ENCODE results near the gene TEX28.
"Not testable (repeated sequence)": the region's sequence is repeated elsewhere in the genome, so short reads cannot be mapped to it uniquely, and the experiment has no call there.

TEX28 gene

DNA sequence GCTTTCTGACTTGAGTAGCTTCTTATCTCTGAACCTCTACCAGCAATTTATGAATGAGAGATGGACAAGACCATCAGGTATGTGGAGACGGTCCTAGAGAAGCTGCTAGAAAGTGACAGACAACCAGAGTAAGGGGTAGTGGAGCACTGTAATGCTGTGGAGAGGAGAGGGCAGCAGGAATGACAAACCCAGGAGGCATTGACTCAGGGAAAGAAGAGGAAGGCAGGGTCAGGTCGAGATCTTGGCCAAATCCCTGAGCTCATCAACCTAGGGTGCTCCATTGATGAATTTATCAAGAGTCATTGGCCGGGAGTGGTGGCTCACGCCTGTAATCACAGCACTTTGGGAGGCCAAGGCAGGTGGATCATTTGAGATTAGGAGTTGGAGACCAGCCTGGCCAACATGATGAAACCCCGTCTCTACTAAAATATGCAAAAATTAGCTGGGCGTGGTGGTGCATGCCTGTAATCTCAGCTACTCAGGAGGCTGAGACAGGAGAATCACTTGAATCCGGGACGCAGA lies 54.9 kb downstream of the TEX28 start:
- DNase-seq, result not testable (repeated sequence)

DNA sequence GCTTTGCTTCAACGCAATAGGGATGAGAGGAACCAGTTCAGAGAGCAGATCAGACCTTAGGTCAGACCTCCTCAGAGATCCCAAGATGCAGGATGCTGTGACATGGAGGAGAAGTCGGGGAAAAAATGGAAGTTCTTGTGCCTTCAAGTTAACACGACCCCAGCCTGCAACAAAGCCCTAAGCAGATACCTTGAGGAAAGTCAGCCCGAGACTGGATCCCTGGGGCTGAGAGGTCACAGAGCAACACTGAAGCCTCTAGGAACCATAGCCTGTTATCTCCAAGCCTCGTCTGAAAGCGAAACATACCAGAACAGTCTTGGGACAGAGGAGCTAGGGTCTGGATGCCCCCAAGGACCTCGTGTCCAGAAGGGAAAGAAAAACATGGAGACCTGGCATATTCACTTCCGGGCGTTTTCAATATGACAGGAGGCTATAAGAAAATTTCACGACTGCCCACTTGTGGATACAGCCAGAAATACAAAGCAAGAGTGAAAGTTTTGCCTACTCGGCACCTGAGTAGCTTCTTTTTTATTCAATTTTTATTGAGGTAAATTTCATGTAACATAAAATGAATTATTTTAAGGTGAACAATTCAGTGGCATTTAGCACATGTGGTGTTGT lies 55.9 kb downstream of the TEX28 start:
- DNase-seq, result not testable (repeated sequence)

DNA sequence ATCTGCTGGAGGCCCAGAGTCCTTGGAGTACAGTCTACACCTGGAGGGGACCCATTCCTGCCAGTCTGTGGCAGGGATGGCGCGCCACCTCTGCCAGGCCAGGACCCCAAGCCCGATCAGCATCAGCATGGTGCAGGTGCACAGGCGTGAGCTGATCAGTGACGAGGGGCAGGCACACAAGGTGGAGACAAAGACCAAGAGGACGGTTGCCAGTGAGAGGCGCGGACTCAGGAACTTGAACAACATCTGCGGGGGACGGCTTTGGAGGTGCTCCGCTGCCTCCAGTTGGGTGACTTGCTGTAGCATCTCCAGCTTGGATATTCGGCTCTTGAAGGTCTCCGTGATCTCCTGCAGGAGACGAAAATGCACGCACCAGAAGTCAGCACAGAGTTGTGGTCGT lies 61.3 kb downstream of the TEX28 start:
- DNase-seq, result not testable (repeated sequence)

DNA sequence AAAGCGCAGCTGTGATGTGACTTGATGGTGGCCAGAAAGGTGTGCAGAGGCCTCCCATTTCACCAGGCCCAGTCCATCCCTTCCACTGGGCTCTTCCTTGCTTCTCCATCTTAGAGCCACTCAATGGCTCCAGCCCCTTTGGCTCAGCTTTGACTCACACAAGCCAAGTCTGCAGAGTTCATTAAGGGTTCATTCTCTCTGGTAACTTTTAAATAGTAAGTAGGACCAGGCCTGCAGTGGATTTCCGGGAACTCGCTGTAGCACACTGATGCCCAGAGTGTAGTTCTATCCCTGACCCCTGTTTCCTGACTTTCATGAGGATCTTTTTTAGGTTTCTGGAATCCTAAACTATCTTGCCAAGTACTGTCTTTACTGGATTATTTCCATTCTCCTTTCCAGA lies 63.5 kb downstream of the TEX28 start:
- not testable (repeated sequence) for DNase-seq

- DNase-seq, result not testable (repeated sequence)
These were observed 68.2 kb downstream of the TEX28 start for GRCh38 chrX:154226706-154227105.

DNA sequence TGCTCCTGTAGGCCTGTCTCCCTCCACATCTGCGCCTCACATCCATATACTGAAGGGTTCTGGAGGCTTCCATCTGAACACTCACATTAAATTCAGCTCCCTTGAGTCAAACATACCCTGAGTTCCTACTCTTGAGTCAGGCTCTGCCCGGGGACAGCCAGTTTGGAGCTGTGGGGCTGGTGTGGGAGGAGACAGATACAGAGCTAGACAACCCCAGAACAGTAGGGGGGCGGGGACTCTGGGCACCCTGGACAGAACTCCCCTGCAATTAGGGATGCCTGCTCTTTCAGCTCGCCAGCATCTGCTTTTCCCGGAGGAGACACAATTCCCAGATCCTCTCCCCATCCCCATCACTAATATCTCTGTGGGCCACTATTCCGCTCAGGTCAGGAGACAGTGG lies 69.6 kb downstream of the TEX28 start:
- not testable (repeated sequence) for DNase-seq
